ENCODE measurements around the gene COTL1.

DNA sequence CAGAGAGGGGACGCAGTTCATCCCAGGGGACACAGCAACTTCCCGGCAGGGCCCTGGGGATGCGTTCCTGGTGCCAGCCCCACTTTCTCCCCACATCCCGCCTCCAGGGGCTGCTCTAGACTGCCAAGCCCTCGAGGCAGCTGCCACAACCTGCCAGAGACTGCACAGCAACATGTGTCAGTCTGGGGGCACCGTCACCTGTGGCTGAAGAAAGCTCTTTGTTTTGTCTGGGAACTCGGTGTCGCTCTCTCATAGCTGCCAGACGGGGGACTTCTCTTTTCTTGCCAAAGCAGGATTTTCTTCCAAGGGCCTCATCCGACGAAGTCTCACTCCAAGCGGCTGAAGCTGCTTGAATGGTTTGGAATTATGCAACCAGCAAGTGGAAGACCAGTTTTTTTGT lies 43.7 kb downstream of the COTL1 start:
- TF ChIP-seq, protein P1, sequence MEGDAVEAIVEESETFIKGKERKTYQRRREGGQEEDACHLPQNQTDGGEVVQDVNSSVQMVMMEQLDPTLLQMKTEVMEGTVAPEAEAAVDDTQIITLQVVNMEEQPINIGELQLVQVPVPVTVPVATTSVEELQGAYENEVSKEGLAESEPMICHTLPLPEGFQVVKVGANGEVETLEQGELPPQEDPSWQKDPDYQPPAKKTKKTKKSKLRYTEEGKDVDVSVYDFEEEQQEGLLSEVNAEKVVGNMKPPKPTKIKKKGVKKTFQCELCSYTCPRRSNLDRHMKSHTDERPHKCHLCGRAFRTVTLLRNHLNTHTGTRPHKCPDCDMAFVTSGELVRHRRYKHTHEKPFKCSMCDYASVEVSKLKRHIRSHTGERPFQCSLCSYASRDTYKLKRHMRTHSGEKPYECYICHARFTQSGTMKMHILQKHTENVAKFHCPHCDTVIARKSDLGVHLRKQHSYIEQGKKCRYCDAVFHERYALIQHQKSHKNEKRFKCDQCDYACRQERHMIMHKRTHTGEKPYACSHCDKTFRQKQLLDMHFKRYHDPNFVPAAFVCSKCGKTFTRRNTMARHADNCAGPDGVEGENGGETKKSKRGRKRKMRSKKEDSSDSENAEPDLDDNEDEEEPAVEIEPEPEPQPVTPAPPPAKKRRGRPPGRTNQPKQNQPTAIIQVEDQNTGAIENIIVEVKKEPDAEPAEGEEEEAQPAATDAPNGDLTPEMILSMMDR (IDR thresholded peaks at IDR 0.05): no peak
- no peak for TF ChIP-seq POLR2A (IDR thresholded peaks at IDR 0.05)

Data from adrenal gland (tissue), 5 donors.